Activated naive CD4-positive, alpha-beta T cell treated with anti-CD3 and anti-CD28 coated beads, Interleukin-2, amount 50 U/mL, for 72 hours (primary cell): ENCODE data around the gene WDR27. TPM values are rescaled to one million over a fixed set of nuclear protein-coding genes. Genes with fewer than 3 reads are reported as not detected.

Experiments used
- ATAC-seq, 2 donors: fragments of 150-1000 bp; cut with Tn5 transposase; 2 replicates each; pipeline ENCODE4 v1.10.0; 2021; ENCODE audit warnings: mild to moderate bottlenecking in 2 of 2, moderate library complexity in 2 of 2
- DNase-seq, 2 donors: peaks; one replicate each; pipeline ENCODE4 v3.0.0; 2021 to 2022; ENCODE audit warnings: low spot score in 2 of 2
- H3K27ac Mint-ChIP-seq, 2 donors: one replicate each; pipeline ENCODE4 v1.8.0; 2022; ENCODE audit warnings: mild to moderate bottlenecking in 2 of 2, mixed read lengths in 2 of 2
- H3K36me3 Mint-ChIP-seq, 2 donors: one replicate each; pipeline ENCODE4 v1.8.0; 2022; ENCODE audit warnings: mixed read lengths in 2 of 2
- H3K9me3 Mint-ChIP-seq, 2 donors: one replicate each; pipeline ENCODE4 v1.8.0; 2022; ENCODE audit warnings: mixed read lengths in 2 of 2
- total RNA-seq, 2 donors: library from RNA; stranded (reverse); gene quantifications; one replicate each; pipeline ENCODE4 v1.2.3, GENCODE V29; 2022

Gene WDR27
- 10 to 100 TPM; 28.9 to 48.1 TPM for total RNA-seq

GRCh38 chr6:169701954-169702839 is at the start of gene WDR27, which contains the start of gene C6orf120:
TSS of gene WDR27 (minus strand) at chr6:169702029. CDS start at chr6:169689005, 13,024 bp downstream.
TSS of gene C6orf120 (plus strand) at chr6:169702126. CDS start at chr6:169702460, 334 bp downstream.
- DNase-seq = peak; percentile 95 to 97
- H3K36me3 Mint-ChIP-seq = peaks cover 17 to 25% of the 10 kb centered on the region in 2 donors
- ATAC-seq = peak; percentile 93 to 95
- H3K9me3 Mint-ChIP-seq = no peaks in the 10 kb centered on the region
- peak within 1 kb of the TSS; percentile 95 to 96 for H3K27ac Mint-ChIP-seq

- H3K36me3 Mint-ChIP-seq = peaks cover 15 to 31% of the 10 kb centered on the region in 2 donors
- DNase-seq (no peak), ATAC-seq (no peak)
- H3K27ac Mint-ChIP-seq = no peak overlapping the region
- H3K9me3 Mint-ChIP-seq = peaks cover 0 to 5% of the 10 kb centered on the region in 2 donors
Observed at GRCh38 chr6:169746556-169746955, 44.7 kb upstream of the WDR27 start.

GRCh38 chr6:169745405-169745804 is 43.6 kb upstream of the WDR27 start:
- ATAC-seq = no peak

GRCh38 chr6:169741344-169741743 is 39.5 kb upstream of the WDR27 start:
- Mint-ChIP-seq H3K27ac (no peak overlapping the region), H3K36me3 (no peaks in the 10 kb centered on the region), H3K9me3 (peaks cover 0 to 2% of the 10 kb centered on the region in 2 donors)
- DNase-seq (no peak), ATAC-seq (no peak)

More at GRCh38 chr6:169745405-169745804, 43.6 kb upstream of the WDR27 start:
- Mint-ChIP-seq H3K27ac (no peak overlapping the region), H3K36me3 (peaks cover 6 to 21% of the 10 kb centered on the region in 2 donors), H3K9me3 (peaks cover 0 to 5% of the 10 kb centered on the region in 2 donors)
- DNase-seq = no peak

- no peak for DNase-seq
- ATAC-seq = no peak
- Mint-ChIP-seq H3K27ac (no peak overlapping the region), H3K36me3 (peaks cover 0 to 10% of the 10 kb centered on the region in 2 donors), H3K9me3 (no peaks in the 10 kb centered on the region)
Observed at GRCh38 chr6:169738976-169739529, 37.2 kb upstream of the WDR27 start.

- H3K9me3 Mint-ChIP-seq = no peaks in the 10 kb centered on the region
Observed at GRCh38 chr6:169738204-169738975, 36.6 kb upstream of the WDR27 start.

GRCh38 chr6:169729961-169730360 is 28.1 kb upstream of the WDR27 start:
- no peak overlapping the region for H3K27ac Mint-ChIP-seq
- DNase-seq (no peak), ATAC-seq (no peak)
- no peaks in the 10 kb centered on the region for H3K9me3 Mint-ChIP-seq
- peaks cover 0 to 7% of the 10 kb centered on the region in 2 donors for H3K36me3 Mint-ChIP-seq

More at GRCh38 chr6:169738204-169738975, 36.6 kb upstream of the WDR27 start:
- Mint-ChIP-seq H3K36me3 (peaks cover 0 to 10% of the 10 kb centered on the region in 2 donors), H3K27ac (no peak overlapping the region)
- DNase-seq (no peak), ATAC-seq (no peak)

- no peak for DNase-seq
- no peaks in the 10 kb centered on the region for H3K9me3 Mint-ChIP-seq
- ATAC-seq = no peak
- H3K27ac Mint-ChIP-seq = peak overlapping the region in 1 of 2 donors; percentile 3
- peaks cover 10 to 14% of the 10 kb centered on the region in 2 donors for H3K36me3 Mint-ChIP-seq
Observed at GRCh38 chr6:169726963-169727362, 25.1 kb upstream of the WDR27 start.

GRCh38 chr6:169726049-169726400 is 24.2 kb upstream of the WDR27 start:
- peak overlapping the region; percentile 21 to 34 for H3K27ac Mint-ChIP-seq
- DNase-seq = no peak
- peaks cover 10 to 14% of the 10 kb centered on the region in 2 donors for H3K36me3 Mint-ChIP-seq
- H3K9me3 Mint-ChIP-seq = no peaks in the 10 kb centered on the region
- ATAC-seq = no peak

GRCh38 chr6:169725125-169726048 is 23.6 kb upstream of the WDR27 start:
- Mint-ChIP-seq H3K27ac (peak overlapping the region; percentile 21 to 73), H3K36me3 (peaks cover 10 to 17% of the 10 kb centered on the region in 2 donors), H3K9me3 (no peaks in the 10 kb centered on the region)
- ATAC-seq = peak; percentile 14 to 54
- peak; percentile 15 to 57 for DNase-seq

GRCh38 chr6:169724494-169725124 is 22.8 kb upstream of the WDR27 start, which contains the start of gene PHF10:
TSS of gene PHF10 (minus strand) at chr6:169724500. CDS start at chr6:169723931, 569 bp downstream.
- DNase-seq = peak; percentile 56 to 66
- Mint-ChIP-seq H3K27ac (peak within 1 kb of the TSS; percentile 93 to 96), H3K9me3 (no peaks in the 10 kb centered on the region), H3K36me3 (peaks cover 10 to 20% of the 10 kb centered on the region in 2 donors)
- peak; percentile 43 to 66 for ATAC-seq

- DNase-seq (peak in 1 of 2 donors; percentile 28), ATAC-seq (peak; percentile 50 to 58)
- Mint-ChIP-seq H3K9me3 (no peaks in the 10 kb centered on the region), H3K36me3 (peaks cover 15 to 20% of the 10 kb centered on the region in 2 donors), H3K27ac (no peak overlapping the region)
Observed at GRCh38 chr6:169723991-169724493, 22.2 kb upstream of the WDR27 start.

GRCh38 chr6:169723200-169723909 is 21.5 kb upstream of the WDR27 start:
- Mint-ChIP-seq H3K36me3 (peaks cover 15 to 20% of the 10 kb centered on the region in 2 donors), H3K27ac (peak overlapping the region; percentile 93 to 96), H3K9me3 (no peaks in the 10 kb centered on the region)
- DNase-seq = peak; percentile 67 to 71
- ATAC-seq = peak; percentile 33 to 47

GRCh38 chr6:169722362-169723199 is 20.8 kb upstream of the WDR27 start:
- no peaks in the 10 kb centered on the region for H3K9me3 Mint-ChIP-seq
- peak overlapping the region; percentile 93 to 96 for H3K27ac Mint-ChIP-seq
- H3K36me3 Mint-ChIP-seq = peaks cover 15 to 20% of the 10 kb centered on the region in 2 donors
- DNase-seq (peak; percentile 33 to 62), ATAC-seq (peak; percentile 44 to 48)
